DMS 273 (cell line): ENCODE measurements around the gene CASP8.
A peak's percentile ranks its signal among the peaks of the same experiment; 100 is the strongest.
"Not testable (repeated sequence)": the region's sequence is repeated elsewhere in the genome, so short reads cannot be mapped to it uniquely, and the experiment has no call there.

Experiments used
- DNase-seq: peaks from one replicate; lab custom pipeline; 2025; ENCODE audit not compliant: unreplicated experiment; lab: John Stamatoyannopoulos, UW

The CASP8 gene

DNA sequence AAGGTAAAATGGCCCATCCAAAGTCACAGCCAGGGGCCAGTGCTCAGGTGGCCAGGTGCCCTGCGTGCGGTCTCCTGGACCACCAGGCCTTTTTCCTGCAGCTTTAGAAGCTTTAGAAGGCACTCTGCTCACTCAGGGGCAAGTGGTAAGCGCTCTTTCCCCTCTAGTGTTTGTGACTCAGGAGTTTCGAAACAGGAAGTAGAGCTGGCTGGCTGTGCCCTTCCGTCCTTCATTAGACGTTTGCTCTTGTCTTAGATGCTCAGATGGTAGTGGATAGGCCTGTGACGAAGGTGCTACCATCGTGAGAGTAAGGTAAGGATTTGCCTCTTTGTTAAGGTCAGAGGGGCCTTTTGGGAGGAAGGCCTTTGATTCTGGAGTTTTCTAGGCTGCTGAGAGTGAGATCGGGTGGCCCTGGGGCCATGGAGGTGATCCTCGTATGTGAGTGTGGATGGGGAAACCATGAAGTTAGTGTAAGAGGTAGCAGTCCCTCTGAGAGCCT is at the start of gene CASP8:
CASP8 (plus strand) TSS at position 235 of the 499 bp plus-strand sequence. CDS start 5,951 bp downstream, outside the sequence.
- DNase-seq, result no peak

DNA sequence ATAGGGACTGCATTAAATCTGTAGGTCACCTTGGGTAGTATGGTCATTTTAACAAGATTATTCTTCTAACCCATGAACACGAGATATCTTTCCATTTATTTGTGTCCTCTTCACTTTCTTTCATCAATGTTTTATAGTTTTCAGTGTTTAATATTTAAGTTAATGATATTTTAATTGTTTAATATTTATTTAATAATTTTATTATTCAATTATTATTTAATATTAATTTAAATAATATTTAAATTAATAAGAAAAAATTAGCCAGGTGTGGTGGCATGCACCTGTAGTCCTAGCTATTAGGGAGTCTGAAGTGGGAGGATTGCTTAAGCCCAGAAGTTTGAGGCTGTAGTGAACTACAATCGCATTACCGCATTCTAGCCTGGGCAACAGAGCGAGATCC is 44.4 kb upstream of the CASP8 start:
- DNase-seq, result no peak

DNA sequence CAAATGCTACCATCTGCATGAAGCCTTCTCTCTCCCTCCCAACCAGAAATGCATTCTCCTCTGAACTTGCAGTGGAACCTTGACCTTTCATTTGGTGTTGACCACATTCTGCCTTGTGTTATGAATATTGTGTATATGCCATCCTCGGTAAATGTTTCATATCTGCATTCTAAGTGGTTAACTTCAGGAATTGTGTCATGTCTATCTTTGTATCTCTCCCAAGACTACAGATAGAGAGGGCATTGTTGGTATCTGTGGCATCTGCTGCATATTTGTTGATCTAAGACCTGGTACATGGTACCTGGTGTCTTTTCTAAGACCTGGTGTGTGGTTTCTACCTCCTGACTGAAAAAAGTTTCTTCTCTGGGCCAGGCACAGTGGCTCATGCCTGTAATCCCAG is 43.4 kb upstream of the CASP8 start:
- DNase-seq, result no peak

DNA sequence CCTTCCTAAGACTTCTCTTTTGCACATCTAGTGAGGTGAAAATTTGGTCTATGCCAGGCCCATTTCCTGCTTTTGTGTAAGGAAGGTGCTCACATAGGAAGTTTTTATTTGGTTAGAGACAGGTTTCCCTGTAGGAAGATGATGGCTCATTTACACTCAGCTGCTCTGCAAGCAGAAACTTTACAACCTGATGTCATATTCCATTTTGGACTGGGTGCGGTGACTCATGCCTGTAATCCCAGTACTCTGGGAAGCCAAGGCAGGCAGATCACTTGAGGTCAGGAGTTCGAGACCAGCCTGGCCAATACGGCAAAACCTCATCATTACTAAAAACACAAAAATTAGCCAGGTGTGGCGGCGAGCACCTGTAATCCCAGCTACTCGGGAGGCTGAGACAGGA is 41.6 kb upstream of the CASP8 start:
- DNase-seq, result no peak

DNA sequence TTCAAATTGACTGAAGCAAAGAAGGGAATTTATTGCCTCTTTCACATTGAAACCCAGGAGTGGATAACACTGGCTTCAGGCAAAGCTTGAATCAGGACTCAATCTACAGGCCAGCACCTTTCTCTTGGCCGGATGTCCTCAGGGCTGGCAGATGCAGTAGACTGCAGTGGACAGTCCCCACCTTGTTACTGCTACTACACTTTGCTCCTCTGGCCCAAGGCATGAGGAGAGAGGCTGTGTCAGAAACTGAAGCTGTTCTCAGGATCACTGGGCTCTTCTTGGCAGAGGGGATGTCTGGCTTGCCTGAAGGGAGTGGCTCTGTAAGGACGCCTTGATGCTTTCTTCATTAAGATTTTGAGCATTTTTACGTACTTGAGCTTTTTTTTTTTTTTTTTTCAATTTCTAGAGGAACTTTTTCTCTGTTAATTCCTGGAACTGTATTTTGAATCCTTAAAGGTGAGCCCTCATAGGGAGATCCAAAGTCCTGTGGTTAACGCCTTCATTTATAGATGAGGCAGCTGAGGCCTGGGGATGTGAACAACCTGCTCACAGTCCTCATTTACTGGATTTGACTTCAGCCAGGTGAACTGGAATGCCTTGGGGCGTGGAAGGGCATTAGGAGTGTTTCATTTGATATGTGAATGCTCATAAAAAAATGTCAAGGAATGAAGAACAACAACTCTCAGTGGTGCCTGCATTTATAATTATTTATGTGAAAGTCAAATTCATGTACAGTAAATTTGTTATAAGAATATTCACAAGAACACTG is 40.8 kb upstream of the CASP8 start:
- no peak for DNase-seq

DNA sequence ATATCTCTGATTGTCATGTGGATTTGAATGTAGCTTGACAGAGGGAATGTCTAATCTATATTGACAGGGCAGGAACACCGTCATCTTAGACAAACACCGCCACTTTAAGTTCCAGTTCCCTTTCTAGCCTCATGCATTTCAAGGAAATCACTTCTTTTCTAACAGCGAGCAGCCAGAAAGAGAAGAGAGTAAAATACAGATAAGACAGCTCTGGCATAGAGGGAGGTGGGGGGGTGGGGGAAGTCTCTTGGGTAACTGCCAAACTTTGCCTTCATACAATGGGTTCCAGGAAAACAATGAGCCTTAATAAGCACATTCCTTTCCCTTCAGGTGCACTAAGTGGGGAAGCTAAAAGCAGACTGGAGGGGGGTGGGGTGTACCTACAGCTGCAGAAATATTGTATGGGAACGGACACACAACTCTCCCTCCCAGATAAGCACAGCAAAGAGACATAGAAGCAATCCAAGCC is 40.2 kb upstream of the CASP8 start:
- no peak for DNase-seq

DNA sequence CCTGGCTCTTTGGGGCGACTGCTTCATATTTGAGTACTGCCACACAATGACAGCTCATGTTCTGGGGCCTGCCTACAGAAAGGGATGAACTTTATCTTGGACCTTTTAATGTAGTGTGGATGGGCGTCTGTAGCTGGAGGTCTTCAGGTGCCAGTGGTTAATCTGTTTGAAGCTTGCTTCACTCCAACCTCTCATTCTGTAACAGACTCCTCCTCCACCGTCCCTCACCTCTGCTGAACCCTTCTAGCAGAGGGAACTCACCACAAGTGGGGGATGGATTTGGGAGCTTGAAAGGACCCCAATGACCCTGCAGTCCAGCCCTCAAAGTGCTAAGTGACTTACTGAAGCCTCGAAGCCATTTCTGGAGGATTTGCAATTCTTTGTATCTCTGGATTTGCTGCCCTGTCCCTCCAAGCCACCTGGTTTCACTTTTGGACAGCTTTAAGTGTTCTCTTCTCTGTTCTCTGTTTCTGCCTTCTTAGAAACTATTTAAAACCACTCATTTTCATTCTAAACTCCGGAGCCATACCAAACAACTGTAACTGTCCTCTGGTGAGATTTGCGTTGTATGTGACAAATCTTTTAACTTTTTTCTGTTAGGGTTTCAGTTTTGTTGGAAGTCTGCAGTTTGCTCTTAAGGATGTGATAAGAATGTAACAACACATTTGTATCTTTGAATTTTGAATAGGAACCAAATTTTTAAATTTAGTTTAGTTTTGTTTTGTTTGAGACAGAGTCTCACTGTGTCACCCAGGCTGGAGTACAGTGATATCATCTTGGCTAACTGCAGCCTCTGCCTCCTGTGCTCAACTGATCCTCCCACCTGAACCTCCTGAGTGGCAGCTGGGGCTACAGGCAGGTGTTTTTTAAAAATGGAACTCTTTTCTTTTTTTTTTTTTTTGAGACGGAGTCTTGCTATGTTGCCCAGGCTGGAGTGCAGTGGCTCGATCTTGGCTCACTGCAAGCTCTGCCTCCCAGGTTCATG is 37.0 kb upstream of the CASP8 start:
- DNase-seq, result no peak

DNA sequence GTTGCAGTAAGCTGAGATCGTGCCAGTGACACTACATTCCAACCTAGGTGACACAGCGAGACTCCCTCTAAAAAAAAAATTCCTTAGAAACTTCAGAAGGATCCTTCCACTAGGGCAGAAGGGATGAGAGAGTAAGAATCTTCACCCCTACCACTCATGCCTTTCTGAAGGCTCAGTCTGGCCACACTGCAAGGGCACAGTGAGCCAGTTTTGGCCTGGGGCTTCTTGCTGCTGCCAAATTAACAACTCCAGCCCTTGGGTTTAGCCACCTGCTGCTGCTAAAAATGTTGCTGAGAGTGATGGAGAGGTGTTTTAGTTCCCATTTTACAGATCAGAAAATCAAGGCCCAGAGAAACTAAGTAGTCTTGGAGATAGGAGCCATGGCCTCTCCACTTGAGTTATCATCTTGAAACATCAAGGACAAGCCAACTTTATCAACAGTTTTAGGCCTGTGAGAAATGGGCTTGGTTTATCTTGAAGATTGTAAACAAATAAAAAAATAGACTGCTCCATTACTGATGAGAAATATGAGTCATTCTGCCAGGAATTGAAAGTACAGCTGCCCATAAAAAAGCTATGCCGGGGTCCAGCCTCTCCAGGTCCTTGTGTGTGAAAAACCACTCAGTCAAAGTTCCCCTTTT is 31.9 kb upstream of the CASP8 start:
- DNase-seq, result no peak

DNA sequence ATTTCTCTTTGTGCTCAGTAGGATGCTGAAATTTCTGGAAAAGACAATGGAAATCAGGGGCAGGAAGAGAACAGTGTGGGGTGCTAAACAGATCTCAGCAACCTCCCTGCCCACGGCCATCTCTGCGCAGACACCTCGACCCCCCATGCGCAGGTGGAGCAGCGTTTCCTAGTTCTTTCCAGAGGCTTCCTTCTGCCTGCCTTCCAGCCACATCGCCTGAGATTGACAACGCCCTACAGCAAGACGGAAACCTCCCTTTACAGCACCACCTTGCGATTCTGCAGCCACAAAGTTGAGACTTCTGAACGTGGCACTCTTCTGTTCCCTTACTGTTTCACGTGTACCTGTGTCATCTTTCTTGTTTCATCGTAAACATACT is 31.4 kb upstream of the CASP8 start:
- DNase-seq, result no peak

DNA sequence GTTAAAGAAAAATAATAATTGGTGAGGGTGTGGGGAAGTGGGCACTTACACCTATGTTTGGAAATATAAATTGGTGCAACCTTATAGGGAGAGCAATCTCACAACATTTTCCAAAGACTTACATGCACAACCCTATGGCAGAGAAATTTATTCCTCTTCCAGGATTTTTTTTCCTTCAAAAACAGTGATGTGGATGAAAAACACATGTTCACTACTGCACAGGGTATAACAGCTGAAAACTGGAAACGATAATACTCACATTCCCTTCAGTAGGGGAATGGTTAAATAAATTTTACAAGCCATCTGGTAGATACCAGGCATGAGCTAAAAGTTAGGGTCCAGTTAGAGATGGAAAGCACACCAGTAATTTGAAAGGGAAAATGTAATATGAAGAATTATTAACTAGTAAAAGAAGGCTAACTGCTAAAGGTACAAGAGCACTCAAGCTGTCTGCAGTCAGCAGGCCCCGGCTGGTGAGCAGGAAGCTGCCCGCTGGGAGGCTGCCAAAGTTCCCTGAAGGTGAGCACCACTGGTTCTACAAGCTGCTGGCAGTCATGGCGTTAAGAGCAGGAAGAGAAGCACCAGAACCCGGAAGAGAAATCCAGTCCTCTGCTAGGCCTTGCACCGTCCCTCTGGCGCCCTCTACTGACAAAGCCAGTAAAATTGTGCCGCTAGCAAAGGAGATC is 28.4 kb upstream of the CASP8 start:
- peak; percentile 97 for DNase-seq

DNA sequence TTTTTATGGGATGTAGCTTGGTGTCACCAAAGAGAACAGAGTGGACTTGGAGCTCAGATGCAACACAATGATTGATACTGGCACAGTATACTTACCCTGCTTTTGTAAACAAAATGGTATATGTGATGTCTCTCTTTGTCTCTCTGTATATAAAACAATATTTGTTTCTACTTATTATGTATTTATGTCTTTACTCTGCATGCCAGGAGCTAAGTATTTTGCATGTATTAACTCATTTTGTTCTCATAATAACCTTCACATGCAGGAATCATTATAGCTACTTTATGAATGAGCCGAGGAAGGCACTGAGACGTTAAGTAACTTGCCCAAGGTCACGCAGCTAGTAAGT is 27.9 kb upstream of the CASP8 start:
- DNase-seq, result no peak

DNA sequence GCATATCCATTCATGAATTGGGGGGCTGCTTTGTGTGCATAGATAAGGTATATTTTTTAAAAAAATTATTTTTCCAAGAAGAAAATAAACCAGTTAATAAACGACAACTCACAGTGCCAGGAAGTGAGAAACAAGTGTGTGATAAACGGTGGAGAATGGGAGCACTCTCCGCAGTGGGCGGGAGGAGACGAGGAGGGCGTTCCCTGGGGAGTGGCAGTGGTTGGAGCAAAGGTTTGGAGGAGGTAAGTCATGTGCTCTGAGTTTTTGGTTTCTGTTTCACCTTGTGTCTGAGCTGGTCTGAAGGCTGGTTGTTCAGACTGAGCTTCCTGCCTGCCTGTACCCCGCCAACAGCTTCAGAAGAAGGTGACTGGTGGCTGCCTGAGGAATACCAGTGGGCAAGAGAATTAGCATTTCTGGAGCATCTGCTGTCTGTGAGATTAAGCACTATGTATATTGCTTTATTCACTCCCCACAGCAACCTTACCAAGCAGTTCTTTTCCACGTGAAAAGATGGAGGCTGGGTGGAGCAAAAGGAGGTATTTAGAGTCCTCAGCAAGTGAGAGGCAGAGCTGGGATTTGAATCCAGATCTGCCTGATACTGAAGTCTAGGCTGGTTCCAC is 27.0 kb upstream of the CASP8 start:
- peak; percentile 31 for DNase-seq

DNA sequence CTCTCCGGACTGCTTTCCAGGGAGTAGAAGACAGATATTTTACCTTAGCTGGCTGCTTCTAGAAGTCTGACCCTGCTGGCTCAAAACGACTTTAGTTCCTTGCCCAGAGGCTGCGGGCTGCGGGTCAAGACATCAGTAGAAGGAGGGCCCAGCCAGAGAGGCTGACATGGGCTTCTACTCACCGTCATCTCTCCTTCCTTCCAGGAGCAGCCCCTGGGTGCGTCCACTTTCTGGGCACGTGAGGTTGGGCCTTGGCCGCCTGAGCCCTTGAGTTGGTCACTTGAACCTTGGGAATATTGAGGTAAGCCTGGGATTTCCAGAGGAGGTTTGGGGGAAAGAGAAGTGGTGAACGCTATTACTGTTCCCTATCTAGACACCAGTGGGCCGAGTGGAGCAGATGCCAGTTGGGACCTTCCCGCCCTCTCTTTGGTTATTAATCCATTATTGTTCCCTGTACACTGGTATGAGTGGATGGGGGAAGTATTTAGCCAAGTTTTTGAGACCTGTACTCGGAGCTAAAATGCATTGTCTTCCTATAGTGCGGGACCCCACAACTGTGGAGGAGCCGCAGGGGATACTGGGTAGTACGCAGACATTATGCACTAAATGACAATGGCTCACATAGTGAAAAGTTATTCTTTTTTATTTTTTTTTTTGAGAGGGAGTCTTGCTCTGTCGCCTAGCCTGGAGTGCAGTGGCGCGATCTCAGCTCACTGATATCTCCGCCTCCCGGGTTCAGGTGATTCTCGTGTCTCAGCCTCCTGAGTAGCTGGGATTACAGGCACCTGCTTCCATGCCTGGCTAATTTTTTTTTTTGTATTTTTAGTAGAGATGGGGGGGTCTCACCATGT is 26.3 kb upstream of the CASP8 start:
- no peak for DNase-seq

DNA sequence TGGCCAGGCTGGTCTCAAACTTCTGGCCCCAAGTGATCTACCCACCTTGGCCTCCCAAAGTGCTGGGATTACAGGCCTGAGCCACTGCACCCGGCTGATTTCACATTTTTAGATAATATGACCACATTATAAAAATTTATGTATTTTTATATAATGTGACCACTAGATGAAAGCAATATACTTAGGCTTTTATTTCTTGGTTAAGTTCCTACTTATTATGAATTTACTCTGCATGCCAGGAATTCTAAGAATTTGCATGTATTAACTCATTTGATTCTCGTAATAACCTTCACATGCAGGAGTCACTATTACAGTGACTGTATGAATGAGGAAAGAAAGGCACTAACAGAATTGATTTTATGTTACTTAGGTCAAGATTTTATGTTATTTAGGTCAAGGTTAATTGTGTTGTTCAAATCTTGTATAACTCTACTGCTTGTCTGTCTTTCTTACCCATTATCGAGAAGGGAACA is 25.6 kb upstream of the CASP8 start:
- DNase-seq, result no peak

DNA sequence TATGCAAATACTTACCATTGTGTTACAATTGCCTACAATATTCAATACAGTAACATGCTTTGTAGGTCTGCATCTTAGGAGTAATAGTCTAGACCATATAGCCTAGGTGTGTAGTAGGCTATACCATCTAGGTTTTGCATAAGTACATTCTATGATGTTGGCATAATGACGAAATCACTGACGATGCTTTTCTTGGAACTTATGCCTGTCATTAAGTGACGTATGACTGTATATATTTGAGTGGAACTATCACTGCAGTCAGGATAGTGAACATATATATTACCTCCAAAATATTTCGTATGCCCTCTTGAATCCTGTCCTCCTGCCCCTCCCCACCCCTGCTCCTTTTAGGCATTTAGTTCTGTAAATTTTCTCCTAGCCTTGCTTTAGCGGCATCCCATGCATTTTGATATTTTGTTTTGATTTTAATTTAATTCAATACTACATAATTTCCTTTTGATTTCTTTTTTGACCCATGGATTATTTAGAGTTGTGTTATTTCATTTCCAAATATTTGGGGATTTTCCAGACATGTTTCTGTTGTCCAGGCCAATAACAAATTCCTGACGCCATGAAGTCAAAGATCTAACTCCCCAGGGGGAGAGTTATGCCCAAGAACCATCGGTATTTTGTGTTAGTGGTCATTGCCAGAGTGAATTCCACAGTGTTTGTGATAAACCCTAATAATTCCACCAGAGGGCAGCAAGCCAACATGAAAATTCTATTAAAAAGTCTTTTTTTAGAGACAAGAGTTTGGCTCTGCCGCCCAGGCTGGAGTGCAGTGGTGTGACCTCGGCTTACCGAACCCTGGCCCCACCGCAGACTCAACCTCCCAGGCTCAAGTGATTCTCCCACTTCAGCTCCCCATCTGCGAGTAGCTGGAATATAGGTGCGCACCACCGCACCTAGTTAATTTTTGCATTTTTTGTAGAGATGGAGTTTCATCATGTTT is 24.2 kb upstream of the CASP8 start:
- DNase-seq, result peak; percentile 82

DNA sequence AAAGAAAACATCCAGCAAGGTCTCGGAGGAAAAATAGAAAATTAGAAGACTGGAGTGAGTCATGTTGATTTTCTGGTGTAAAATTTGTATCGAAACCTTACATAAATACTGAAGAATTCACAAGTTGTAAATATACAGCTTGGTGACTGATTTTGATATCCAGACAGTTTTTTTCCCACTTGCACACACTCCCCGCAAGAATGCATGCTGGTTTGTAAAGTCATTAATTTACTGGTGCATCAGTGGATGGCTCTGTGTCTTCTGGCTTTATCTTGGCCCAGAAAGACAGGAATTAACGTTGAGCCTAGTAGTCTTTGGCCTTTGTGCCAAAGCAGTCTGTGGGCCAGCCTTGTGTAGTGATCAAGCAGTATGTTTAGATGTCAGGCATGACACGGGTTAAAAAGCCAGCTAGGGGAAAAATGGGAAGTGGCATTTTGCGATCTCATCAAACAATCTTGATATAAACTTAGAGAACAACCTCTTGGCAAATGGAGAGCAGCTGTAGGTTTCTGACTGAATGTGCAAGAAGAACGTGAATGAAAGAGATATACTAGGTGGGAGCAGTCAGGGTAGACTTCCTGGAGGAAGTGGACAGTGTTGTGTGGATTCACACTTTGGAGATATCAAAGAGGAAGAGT is 22.7 kb upstream of the CASP8 start:
- DNase-seq, result no peak

DNA sequence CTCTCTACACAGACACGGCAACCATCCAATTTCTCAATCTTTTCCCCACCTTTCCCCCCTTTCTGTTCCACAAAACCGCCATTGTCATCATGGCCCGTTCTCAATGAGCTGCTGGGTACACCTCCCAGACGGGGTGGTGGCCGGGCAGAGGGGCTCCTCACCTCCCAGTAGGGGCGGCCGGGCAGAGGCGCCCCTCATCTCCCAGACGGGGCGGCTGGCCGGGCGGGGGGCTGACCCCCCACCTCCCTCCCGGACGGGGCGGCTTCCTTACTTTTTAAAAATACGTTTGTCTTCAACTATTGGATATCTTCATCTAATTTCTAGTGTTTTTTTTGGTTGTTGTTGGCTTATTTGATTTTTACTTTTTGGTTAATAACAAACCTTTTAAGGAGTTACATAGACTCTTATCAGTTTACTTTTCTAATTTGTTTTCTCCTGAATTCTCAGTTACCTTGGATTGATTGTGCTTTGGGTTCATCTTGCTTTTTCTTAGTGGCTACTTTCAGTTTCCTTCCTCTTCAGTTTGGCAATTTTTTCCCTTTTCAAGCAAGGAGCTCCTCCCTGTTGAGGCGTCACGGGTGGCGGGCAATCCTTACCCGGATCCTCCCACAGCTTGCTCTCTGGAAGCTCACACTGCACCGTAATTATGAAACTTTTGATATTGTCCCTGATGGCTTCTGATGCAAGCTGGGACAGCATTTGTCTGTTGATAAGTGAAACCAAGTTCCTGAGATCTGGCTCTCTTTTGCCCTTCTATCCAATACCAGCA is 21.0 kb upstream of the CASP8 start:
- DNase-seq, result not testable (repeated sequence)
